GM18873 (cell line): ENCODE data around the gene PLVAP.

ENCODE experiments used
- ATAC-seq: cut with Tn5 transposase; IDR thresholded peaks from one replicate; pipeline ENCODE4 v1.9.1; 2021; ENCODE audit warnings: mild to moderate bottlenecking, moderate library complexity, moderate number of reproducible peaks; ENCODE audit not compliant: unreplicated experiment, low FRiP score

The PLVAP gene

DNA sequence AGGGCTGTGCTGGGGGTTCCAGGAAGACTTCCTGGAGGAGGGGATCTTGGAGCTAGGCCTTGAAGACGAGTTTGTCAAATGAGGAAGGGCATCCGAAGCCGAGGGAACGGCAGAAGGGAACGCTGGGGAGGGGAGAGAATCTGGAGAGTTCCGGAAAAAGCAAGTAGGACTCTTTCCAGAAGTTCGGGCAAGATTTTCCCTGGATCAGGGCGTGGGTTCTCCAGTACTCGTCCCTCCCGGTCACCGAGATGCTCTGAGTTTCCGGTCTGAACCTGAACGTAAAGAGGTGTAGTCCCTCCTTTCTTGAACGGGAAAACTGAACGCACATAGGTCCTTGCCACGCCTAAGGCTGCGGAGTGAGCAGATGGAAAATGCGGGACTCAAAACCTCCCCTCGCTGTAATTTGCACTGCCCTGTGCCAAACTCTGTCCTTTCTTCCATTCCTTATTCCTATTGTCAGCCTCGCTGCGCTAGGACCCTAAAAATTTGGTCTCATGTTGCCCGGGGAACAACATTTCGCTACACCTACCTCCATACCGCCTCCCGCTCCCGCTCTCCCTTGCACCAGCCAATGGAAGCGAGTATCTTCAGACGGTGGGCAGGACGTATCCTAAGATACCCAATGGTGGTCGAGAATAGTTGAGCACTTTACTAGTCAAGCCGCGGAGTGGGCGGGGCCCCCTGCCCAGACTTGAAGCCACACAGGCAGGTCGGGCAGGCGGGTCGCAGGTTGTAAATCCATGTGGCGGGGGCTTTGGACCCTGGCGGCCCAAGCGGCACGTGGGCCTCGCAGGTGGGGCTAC, 40.1 kb downstream of the PLVAP start, which contains the start of gene GTPBP3:
TSS of gene GTPBP3 (plus strand) at position 682 of the 803 bp plus-strand sequence. CDS start at position 741, 59 bp downstream.
- peak; percentile 73 for ATAC-seq

DNA sequence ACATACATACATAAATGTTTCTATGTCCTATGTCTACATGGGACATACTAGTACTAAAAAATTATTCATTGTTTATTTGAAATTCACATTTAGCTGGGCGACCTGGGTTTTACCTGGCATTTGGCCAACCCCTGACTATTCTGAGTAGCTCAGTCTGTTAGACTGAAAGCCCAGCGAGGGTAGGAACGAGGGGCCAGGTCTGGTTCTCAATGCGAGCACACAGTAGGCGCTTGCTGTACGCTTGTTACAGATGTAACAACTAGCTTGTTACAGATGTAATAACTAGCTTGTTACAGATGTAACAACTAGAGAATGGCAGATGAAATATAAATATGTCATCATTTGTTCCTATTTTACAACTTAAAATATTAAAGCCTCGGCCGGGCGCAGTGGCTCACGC, 41.6 kb downstream of the PLVAP start:
- no peak for ATAC-seq

DNA sequence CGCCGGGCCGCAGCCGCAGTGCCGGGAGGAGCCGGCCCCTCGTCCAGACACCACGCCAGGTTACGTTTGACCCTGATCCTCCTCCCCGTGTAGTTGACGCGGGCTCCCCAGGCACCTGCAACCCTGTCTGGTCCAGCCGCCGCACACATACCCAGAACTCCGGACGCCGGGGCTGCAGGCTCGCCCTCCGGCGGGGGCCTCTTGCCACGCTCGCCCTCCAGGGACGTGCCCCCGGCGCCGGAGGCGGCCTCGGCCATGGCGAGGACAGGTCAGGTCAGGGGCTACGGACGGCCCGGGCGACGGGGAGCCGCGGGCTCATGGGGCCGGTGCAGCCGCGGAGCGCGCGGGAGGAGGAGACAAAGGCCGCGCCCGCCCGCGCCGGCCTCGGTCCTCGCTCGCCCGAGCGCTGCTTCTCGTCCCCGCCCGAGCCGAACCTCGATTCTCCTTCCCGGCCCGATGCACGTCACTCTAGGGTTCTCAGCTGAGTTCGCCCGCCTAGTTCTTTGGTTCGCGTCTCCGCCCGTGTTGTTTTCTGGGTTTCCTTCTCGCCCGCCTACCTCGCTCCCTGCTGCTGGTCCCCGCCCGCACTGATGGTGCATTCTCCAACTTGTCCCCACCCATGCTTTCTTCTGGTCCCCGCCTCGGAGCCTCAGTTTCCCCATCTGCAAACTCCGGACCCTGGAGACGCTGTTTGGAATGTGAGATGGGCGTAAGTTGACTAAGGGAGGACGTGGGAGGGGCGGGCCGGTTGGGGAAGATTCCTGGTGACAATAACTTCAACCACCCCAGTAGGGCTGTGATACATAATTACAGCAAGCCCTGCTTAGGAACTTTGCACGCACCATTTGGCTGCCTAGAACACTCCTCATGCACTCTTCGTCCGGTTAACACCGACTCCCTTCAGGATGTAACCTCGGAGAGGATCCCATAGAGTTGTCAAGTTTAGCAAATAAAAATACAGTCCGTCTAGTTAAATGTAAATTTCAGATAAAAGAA, 42.4 kb downstream of the PLVAP start, which contains the start of gene ANO8:
TSS of gene ANO8 (minus strand) at position 442 of the 996 bp plus-strand sequence. CDS start at position 257, 185 bp downstream.
- peak; percentile 28 for ATAC-seq

DNA sequence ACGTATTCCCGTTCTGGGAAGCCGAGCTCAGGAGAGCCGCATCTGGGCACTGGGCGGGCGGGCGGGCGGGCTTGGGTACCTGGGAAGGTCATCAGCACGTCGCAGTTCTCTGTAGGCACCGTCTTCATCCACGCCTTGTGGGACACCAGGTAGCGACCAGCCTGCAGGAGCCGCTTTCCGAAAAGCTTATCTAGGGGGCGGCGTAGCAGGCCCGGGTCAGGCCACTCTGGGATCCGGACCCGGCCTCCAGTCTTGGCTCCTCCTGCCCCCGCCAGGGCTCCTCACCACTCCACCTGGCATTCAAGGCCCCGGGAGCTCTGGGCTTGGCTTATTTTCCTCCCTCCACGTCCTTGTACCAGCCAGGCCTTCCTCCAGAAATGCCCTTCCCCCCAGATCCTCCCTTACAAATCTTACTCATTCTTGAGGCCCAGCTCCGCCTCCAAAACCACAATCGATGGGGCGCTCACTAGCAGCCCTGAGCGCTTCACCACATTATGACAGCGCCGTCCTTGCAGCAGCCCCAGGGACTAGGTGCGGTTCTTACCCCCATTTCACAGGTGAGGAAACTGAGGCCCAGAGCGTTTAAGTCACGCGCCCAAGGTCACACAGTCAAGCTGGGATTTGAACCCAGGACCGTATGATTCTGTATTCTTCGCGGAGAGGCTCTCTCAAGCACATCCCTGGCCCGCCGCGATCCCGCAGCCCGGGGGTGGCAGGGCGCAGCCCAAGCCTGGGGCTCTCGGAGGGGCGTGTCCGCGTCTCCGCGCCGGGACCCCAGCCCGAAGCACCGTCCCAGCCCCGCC, 43.3 kb downstream of the PLVAP start:
- no peak for ATAC-seq

DNA sequence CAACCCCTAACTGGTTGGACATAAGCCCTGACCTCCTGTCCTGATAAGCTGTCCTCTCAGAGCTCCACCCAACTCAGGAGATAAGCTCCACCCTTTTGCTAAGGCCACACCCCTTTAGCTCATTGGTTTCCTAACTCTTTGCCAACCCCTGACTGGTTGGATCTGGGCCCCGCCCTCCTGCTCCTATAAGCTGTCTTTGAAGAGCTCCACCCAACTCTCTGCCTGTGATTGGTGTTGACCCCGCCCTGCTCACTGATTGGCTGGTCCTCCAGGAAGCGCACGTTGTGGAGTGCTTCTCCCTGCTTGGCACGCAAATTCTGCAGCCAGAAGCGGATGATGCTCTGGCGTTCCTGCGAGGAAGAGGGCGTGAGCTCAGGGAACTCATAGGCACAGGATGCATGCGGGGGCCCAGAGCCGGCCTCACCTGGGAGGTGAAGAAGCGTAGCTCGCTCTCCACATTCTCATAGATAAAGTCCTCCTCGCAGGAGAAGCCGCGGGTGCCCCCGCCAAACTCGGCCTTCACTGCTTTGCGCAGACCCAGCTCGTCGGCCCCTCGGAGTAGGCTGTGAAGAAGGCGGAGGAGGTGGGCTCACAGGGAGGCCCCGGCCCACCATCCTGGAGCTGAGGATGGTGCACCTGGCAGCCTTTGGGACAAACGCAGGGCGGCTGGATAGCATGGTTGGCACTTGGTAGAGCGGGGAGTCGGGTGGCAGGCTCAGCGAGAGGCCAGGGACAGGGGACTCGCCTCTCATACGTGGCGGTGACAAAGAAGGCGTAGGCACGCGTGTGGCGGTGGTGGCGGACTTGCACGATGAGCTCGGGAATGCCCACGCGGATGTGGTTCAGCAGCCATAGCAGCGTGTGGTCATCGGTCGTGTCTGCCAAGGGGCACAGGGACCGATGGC, 44.2 kb downstream of the PLVAP start:
- no peak for ATAC-seq

DNA sequence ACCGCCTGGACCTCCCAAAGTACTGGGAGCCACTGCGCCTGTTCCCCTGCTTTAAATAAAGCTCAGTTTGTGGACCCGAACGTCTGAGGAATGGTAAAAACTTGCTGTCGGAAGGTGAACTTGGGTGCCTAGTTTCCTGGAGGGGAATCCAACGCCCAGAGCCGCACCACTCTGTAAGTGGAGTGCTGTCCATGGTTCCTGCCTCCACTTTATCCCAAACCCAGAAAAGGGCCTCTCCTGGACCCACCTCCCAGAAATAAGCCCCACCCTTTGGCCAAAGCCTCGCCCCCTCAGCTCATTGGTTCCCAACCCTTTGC, 44.8 kb downstream of the PLVAP start:
- ATAC-seq, result no peak

DNA sequence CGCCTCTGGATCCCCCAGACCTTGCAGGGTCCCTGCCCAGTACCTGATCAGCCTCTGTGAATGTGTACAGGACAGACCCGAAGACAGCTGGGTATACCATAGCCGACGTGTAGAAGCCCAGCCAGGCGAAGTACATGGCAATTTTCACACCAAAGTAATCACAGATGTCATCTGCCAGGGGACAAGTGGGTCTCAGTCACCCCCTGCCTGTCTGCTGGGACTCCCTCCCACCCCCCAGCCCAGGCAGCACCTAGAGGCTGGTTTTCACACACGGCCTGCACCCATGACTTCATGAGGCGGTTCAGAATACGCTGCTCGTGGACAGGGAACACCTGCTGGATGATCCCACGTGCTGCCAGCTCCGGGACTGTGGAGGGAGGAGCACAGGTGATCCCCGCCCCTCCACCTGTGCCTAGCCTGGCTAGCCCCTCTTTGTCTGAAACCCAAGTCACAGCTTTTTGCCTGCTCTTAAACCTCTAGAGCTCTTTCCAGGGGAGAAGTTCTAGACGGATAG, 46.0 kb downstream of the PLVAP start:
- no peak for ATAC-seq

DNA sequence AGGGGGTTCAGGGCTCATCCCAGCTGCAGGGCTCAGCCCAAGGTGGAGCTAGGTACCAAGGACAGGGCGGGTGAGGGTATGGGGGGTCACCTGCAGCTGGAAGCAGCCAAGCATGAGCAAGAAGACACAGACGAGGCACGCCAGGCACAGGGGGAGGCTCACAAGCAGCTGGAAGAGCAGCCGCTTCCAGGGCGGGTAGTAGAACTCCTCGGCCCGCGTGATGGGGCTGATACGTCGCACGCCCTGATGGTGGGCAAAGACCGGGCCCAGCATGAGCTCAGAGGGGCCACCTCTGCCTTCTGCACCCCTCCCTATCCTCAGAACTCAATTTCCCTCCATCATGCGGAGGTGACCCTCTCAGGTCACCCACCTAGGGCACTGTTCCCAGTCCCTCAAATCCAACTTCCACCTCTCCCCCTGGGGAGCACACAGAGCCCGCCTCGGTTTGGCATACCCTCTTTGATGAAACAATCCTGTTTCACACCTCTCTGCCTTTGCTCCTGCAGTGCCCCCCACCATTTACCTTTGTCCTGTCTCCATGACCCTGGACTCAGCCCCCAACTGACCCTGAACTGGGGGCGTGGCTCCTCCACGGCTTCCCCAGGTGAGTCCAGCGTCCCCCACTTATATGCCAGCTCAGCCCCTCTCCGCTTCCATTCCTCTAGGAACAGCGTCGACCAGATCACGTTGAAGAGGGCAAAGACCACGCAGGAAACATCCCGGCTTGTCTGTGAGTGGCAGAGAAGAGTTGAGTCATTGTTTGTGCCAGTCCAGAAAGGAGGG, 46.7 kb downstream of the PLVAP start:
- ATAC-seq, result no peak

DNA sequence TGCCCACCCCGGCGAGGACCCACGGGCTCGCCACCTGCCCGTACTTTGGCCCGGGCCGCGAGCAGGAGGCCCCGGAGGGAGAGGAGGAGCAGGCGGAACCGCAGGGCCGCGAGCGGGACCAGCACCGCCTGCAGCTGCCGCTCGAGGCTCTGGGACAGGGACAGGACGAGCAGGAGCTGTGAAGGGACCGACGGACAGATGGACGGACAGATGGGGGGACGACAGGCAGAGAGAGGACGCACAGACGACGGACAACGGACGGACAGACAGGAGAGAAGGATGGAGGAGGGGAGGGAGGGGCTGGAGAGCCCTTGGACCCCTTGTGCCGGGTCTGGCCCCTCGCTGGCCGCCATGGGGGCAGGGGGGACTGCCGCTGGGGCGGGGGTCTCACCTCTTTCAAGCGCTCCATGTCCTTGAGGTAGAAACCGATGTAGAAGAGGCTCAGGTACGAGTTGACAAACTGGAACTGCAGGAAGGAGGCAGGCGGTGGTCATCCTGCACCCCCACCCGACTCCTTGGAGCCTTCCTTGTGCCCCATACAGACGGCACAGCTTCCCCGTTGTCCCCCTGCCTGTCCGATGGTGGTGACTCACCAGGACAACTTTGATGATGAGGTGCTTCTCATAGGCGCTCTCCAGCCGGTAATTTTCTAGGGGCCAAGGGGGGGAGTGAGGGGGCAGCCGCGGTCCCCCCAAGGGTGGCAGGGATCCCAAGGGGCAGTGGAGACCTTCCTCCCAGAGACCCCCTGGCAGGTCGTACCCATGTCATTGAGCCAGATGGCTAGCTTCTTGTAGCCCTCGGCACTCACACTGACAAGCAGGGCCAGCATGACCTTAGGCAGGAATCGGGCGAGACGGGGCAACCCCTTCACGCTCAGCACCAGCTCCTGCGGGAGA, 47.5 kb downstream of the PLVAP start:
- ATAC-seq, result no peak

DNA sequence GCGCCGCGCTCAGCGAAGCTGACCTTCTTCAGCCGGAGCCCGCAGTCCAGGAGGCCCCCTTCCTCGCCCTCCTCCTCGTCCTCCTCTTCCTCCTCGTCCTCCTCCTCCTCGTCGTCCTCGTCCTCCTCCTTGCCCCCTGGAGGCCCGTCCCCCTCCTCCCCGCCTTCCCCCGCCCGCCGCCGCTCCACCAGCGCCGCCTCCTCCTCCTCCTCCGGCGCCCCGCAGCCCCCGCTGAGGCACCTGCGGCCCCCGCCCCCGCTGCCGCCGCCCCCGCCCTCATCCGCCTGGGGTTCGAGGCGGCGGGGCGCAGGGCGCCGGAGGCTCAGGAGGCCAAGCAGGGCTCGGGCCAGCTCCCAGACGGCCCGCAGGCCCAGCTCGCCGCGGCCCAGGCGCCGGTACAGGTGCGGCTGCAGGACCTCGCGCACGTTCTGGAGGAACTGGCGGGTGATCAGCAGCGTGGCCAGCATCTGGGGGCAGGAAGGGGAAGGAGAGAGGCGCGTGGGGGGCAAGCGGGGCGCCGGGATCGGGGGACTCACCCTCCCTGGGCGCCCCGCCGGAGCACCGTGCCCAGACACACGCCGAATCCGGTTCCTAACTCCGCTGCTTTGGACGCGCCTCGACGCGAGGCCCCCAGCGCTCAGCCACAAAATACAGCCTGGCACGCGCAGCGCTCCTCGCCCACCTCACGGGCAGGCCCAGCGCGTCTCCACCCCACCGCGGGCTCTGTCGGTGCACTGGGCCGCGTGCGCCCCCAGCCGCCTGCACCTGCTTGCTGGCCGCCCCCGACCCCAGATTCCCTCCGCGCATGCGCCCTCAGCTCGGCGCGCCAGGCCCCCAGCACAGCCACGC, 48.4 kb downstream of the PLVAP start:
- ATAC-seq, result no peak

DNA sequence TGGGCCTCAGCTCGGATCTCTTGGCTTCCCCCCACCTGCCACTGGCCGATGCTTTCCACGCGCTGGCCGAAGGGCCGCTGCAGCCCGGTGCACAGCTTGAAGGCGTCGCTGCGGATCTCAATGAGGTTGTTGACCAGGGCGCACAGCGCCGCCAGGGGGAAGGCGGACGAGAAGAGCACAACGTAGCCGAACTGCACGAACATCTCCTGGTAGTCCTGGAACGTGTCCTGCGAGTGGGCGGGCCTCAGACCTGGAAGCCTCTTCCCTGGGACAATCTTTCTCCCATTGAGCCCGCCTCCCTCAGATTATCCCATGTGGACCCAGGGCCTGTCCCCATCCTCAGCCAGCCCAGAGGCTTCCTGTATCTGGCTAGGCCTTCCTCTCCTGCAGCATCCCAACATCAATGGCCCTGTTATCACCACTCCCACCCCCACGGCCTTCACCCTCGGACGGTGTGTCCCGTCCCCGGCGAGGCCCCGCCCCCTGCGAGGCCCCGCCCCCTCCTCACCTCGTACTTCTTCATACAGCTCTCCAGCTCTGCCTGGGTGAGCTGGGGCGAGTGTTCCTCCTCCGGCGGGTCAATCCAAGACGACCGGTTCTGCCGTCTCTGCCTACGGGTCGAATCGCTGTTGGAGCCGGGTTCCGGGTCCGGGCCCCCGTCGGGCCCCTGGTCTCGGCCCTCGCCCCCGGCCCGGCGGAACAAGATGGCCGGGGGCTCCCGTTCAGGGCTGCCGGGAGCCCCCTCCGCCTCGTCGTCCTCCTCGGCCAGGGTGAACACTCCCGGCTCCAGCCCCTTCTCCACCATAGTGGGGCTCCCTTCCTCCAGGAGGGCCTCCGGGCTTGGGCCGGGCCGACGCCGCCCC, 49.3 kb downstream of the PLVAP start:
- ATAC-seq, result no peak

DNA sequence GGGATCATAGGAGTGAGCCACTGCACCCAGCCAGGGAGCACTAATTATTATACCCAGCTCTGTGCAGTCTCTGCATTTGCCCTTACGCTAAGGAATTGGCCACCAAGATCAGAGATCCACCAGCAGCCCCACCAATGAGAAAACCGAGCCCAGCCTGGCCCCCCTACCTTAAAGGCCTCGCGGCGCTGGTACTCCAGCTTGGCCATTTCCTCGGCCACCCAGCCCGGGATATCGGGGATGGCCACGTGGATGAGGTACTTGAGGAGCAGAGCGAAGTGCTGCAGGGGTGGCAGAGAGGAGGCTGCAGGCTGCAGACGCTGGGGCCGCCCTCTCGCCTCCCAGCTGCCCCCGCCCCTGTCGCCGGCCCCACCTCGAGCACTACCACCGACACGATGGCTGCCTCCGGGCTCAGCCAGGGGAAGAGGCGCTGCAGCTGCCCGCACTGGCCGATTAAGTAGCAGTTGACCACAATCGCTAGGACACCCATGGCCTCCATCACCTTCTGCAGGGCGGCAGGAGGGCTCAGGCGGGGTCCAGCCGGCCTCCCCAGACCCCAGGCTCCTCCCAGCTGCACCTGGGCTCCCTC, 50.0 kb downstream of the PLVAP start:
- ATAC-seq, result no peak

DNA sequence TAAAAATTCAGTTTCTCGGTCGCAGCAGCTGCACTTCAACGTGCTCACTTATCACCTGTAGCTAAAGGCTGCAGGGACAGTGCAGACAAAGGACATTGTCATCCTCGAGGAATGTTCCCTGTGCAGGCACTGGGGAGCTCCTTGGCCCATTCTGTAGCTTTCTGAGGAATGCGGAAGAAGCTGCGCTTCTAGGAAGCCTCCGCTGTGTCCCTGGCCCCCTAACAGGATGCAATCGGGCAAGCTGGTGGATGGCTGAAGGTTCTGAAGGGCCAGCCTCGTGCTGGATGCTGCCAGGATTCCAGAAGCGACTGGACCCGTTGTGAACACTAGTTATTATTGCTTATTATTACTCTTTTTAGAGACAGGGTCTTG, 50.6 kb downstream of the PLVAP start:
- no peak for ATAC-seq

DNA sequence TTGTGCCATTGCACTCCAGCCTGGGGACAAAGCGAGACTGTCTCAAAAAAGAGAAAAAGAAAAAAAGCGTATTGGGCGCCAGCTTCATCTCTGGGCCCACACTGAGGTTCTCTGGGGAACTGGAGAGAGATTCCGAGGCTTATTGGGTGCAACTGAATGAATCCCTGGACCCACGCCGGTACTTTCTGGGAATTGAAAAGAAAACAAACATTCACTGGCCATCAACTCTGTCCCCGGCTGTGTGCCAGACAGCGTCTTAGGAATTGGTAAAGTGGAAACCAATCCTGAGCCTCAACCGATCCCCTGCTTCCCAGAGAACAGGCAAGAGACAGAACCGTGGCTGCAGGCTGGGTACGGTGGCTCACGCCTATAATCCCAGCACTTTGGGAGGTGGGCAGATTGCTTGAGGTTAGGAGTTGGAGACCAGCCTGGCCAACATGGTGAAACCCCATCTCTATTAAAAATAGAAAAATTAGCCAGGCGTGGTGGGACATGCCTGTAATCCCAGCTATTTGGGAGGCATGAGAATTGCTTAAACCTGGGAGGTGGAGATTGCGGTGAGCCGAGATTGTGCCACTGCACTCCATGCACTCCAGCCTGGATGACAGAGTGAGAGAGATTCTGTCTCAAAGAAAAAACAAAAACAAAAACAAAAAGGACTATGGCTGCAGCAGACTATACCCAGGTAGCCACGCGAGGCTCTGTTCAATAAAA, 51.1 kb downstream of the PLVAP start:
- no peak for ATAC-seq

DNA sequence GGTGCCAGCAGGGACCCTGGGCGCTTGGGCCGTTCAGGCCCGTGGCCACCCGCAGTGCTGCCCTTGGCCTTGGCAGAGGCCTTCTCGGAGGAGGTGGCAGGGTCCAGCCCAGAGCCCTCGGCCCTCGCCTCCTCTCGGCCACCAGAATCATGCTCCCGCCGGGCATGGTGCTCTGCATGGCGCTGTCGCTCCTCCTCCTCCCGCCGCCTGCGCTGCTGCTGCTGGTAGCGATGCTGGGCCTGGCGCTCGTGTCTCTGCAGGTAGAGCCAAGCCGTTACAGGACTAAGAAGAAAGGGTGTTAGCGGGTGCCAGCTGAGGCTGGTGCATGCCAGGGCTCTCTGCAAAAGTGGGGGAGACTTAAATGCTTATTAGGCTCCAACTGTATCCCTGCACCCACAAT, 52.0 kb downstream of the PLVAP start:
- ATAC-seq, result no peak
